ENCODE results near the gene ANKRD31. TPM values are rescaled to one million over a fixed set of nuclear protein-coding genes. Genes with fewer than 3 reads are reported as not detected.

The ANKRD31 gene
- polyA plus RNA-seq, 3 donors, result 0.40 to 0.68 (median 0.49) TPM

DNA sequence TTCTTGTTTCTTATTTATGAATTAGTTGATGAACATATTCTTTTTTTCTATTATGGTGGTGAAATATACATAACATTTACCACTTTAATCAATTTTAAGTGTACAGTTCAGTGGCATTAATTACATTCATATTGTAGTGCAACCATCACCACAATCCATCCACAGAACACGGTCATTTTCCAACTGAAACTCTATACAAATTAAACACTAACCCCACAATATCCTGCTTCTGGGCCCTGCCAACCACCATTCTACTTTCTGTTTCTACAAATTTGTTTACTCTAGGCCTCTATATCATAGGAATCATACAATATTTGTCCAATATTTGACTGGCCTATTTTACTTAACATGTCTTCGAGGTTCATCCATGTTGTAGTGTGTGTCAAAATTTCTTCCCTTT is 191.6 kb downstream of the ANKRD31 start:
- DNase-seq (ENCODE audit: low read depth in 3 of 3, low spot score in 2 of 3), result no peak

DNA sequence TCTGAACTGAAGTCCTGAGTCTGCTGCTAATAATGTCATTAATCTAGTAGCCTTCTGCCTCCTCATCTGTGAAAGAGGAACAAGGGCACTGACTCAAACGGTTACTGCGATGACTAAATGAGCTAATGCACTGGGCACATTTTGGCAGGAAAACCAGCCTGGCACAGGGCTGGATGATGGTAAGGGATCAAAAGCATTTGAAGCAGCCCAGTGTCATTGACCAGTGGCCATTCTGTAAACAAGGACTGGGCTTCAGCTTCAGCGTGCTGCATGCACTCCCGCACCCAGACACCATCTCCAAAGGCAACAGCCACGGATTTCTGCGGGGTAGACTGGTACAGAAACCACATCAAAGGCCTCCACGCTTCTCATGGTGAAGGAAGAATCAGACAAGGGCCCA is 192.3 kb downstream of the ANKRD31 start:
- no peak for DNase-seq (ENCODE audit: low read depth in 3 of 3, low spot score in 2 of 3)

GRCh38 chr5:75043633-75044264 is 192.9 kb downstream of the ANKRD31 start:
- DNase-seq (ENCODE audit: low read depth in 3 of 3, low spot score in 2 of 3), result no peak

- no peak for DNase-seq (ENCODE audit: low read depth in 3 of 3, low spot score in 2 of 3)
These were observed 194.2 kb downstream of the ANKRD31 start for GRCh38 chr5:75042522-75042921.

- DNase-seq (ENCODE audit: low read depth in 3 of 3, low spot score in 2 of 3), result no peak
These were observed 195.7 kb downstream of the ANKRD31 start for GRCh38 chr5:75040973-75041372.

- no peak for DNase-seq (ENCODE audit: low read depth in 3 of 3, low spot score in 2 of 3)
These were observed 199.6 kb downstream of the ANKRD31 start for GRCh38 chr5:75037106-75037505.

- no peak for DNase-seq (ENCODE audit: low read depth in 3 of 3, low spot score in 2 of 3)
These were observed 202.4 kb downstream of the ANKRD31 start for GRCh38 chr5:75034137-75034739.

GRCh38 chr5:75031366-75031765 is 205.3 kb downstream of the ANKRD31 start:
- no peak for DNase-seq (ENCODE audit: low read depth in 3 of 3, low spot score in 2 of 3)

- DNase-seq (ENCODE audit: low read depth in 3 of 3, low spot score in 2 of 3), result no peak
These were observed 208.6 kb downstream of the ANKRD31 start for GRCh38 chr5:75028090-75028489.

DNA sequence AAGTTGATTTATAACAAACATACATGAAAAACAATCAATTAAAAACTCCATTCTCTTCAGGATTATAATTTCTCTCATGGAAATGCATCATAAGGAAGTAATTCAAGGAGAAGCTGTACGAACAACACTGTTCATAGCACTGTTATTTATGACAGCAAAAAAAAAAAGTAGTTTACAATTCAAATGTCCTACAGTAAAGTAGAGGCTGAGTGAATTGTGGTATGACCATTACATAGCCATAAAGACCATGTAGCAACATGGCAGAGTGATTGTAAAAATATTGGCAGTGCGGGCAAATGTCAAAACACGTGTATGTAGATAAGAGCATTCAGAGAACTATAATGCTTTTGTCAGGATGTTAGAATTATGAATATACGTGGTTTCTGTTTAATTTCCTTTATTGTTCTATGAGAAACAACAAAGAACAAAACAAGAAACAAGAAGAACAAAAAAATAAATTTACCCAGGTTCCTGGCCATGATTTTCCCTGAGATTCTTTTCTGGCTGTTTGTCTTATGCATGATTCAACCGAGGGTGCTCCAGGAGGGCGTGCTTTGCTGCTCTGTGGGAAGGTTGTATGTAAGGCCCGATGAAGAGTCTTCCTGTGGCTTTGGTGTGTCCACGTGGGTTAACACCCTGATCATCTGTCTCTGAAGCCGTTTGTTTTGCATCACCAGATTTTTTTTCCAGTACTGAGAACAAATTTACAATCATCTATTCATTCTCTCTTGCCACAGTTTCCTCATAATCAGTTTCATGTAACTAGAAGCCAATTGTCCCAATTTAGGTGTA is 213.1 kb downstream of the ANKRD31 start:
- DNase-seq (ENCODE audit: low read depth in 3 of 3, low spot score in 2 of 3), result no peak

GRCh38 chr5:75021800-75022199 is 214.9 kb downstream of the ANKRD31 start:
- no peak for DNase-seq (ENCODE audit: low read depth in 3 of 3, low spot score in 2 of 3)

- no peak for DNase-seq (ENCODE audit: low read depth in 3 of 3, low spot score in 2 of 3)
These were observed 215.5 kb downstream of the ANKRD31 start for GRCh38 chr5:75021219-75021618.

GRCh38 chr5:75020016-75020656 is 216.5 kb downstream of the ANKRD31 start:
- no peak for DNase-seq (ENCODE audit: low read depth in 3 of 3, low spot score in 2 of 3)

- no peak for DNase-seq (ENCODE audit: low read depth in 3 of 3, low spot score in 2 of 3)
These were observed 217.7 kb downstream of the ANKRD31 start for GRCh38 chr5:75018805-75019587.

Other genes with a start within 250 kb of the ANKRD31 start
- gene GCNT4, start 184.3 kb downstream of the ANKRD31 start, polyA plus RNA-seq (ENCODE audit: insufficient read length in 3 of 3), result 10 to 100 TPM; 13.3 to 17.6 (median 16.6) TPM
- gene HMGCR, start 100.3 kb upstream of the ANKRD31 start, polyA plus RNA-seq (ENCODE audit: insufficient read length in 3 of 3), result 10 to 100 TPM; 81.7 to 95.6 (median 86.2) TPM